Left lung (tissue), 14 donors: Measurements from ENCODE around the gene GALNT16. TPM values are rescaled to one million over a fixed set of nuclear protein-coding genes. Genes with fewer than 3 reads are reported as not detected.
"Not testable (repeated sequence)": the region's sequence is repeated elsewhere in the genome, so short reads cannot be mapped to it uniquely, and the experiment has no call there.

Source experiments
- ATAC-seq: fragments of 200-7000 bp; cut with Tn5 transposase; one replicate; pipeline ENCODE4 v1.9.1; 2020; ENCODE audit warnings: moderate library complexity
- DNase-seq, 4 donors: peaks; one replicate each; pipeline ENCODE4 v3.0.0-alpha.2; 2013 to 2020
- H3K27ac ChIP-seq, 2 donors: fragments of 200-600 bp; sonication (generic) in 1 of 2; one replicate each; pipeline versions ENCODE4 v1.5.0 to v1.8.0; 2020 to 2021
- H3K27me3 ChIP-seq, 2 donors: fragments of 200-600 bp; sonication (generic) in 1 of 2; one replicate each; pipeline versions ENCODE4 v1.5.0 to v1.8.0; 2020 to 2021
- H3K36me3 ChIP-seq, 2 donors: fragments of 200-600 bp; sonication (generic) in 1 of 2; one replicate each; pipeline versions ENCODE4 v1.5.0 to v1.8.0; 2020 to 2021
- H3K4me1 ChIP-seq, 2 donors: fragments of 200-600 bp; one replicate each; pipeline ENCODE4 v1.8.0; 2021
- H3K4me3 ChIP-seq, 2 donors: fragments of 200-600 bp; sonication (generic) in 1 of 2; one replicate each; pipeline versions ENCODE4 v1.5.0 to v1.8.0; 2020 to 2021; ENCODE audit warnings: mild to moderate bottlenecking in 1 of 2
- H3K9me3 ChIP-seq, 2 donors: fragments of 200-600 bp; sonication (generic) in 1 of 2; one replicate each; pipeline versions ENCODE4 v1.5.0 to v1.8.0; 2020 to 2021
- intact Hi-C, 2 donors: fragments of 100-400 bp; cut with DNase I; formaldehyde crosslinking; loops; one replicate each; pipeline versions ENCODE4 v1.11.2 to v1.14.2; 2022
- long read RNA-seq, 12 donors: library from polyadenylated mRNA in 2 of 12; unstranded in 2 of 12; transcript quantifications; one replicate each; pipeline ENCODE4 v2.0.0 and lab custom pipeline, GENCODE V29; 2019 to 2026
- polyA plus RNA-seq, 6 donors: library from polyadenylated mRNA; unstranded; fragments of 120-200 nt; gene quantifications; one replicate each; pipeline ENCODE4 v1.2.1, GENCODE V29; 2013; ENCODE audit not compliant: insufficient read length in 6 of 6
- total RNA-seq, 2 donors: library from RNA; stranded (reverse); fragmentation: NEBNext Ultra II Directional; extraction: Animal tissue kit (Norgen Biotek cat#: 25700); gene quantifications; one replicate each; pipeline ENCODE4 v1.2.1, GENCODE V29; 2021
- TF ChIP-seq, protein P1 (sequence below), 2 donors: fragments of 200-600 bp; sonication (generic) in 1 of 2; IDR thresholded peaks; one replicate each; pipeline versions ENCODE4 v1.5.0 to v1.8.0; 2021; ENCODE audit warnings: antibody characterized with exemption in 2 of 2
- donor health status: DM: no; HTN: yes; CAD: no.
- donor health status: DM: no; HTN: no; CAD: no.

Gene GALNT16
- total RNA-seq (1 to 10 TPM; 2.4 to 3.0 TPM), polyA plus RNA-seq (1 to 10 TPM; 2.8 to 5.0 (median 3.8) TPM)
- long read RNA-seq, donor 1 = 0 reads
- long read RNA-seq, donor 2 = 0 reads
- long read RNA-seq, donor 3, partial matches to known transcripts = 0 of 1 reads
- long read RNA-seq, donor 3, other reads (novel, unspliced or antisense) = 0 of 1 reads
- long read RNA-seq, donor 4, partial matches to known transcripts = 0 of 2 reads
- long read RNA-seq, donor 4, other reads (novel, unspliced or antisense) = 2 of 2 reads
- long read RNA-seq, donor 5, partial matches to known transcripts = 0 of 1 reads
- long read RNA-seq, donor 5, other reads (novel, unspliced or antisense) = 0 of 1 reads
- long read RNA-seq, donor 6, full-length matches to known transcripts = 1 of 1 reads
- long read RNA-seq, donor 6, partial matches to known transcripts = 0 of 1 reads
- long read RNA-seq, donor 6, other reads (novel, unspliced or antisense) = 0 of 1 reads
- long read RNA-seq, donor 7 = 0 reads
- long read RNA-seq, donor 8 = 0 reads
- long read RNA-seq, donor 9 = 0 reads
- long read RNA-seq, donor 10, partial matches to known transcripts = 0 of 1 reads
- long read RNA-seq, donor 10, other reads (novel, unspliced or antisense) = 1 of 1 reads
- long read RNA-seq, donor 11, partial matches to known transcripts = 0 of 2 reads
- long read RNA-seq, donor 11, other reads (novel, unspliced or antisense) = 0 of 2 reads
- long read RNA-seq, donor 12 = 0 reads

DNA sequence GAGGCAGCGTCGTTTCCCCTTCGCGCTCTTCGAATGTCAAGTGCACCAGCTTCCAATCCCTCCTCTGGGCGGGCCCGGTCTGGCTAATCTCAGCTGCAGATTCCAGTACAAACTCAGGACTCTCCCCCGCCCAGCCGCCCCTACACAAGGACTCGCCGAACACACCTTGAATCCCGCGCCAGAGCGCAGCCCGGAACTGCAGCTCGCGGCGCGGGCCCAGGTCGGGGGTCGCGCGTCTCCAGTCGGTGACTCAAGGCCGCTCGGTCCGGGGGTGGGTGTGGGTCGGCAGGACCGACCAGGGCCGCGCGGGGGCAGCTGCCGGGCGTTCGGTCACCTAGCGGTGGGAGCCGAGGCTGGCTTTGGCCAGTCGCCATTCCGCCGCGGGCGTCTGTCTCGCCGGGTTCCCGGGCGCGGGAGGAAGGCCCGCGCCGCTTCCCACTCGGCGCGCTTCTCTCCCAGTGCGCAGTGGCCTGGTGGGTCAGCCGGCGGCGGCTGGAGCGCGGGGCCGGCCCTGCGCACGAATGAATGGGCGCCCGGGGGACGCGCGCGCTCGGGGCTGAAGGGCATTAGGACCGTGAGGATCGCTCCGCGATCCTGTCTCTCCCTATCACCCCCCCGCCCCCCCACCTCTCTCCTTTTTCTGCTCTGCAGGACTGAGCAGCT is at the start of gene GALNT16:
GALNT16 (plus strand) TSS at position 632 of the 663 bp plus-strand sequence. CDS start 133 bp downstream, outside the sequence.
- intact Hi-C loops = no loop called here
- peak in 2 of 4 donors; percentile 48 to 80 for DNase-seq
- H3K27me3 ChIP-seq = peaks cover 33 to 89% of the 10 kb centered on the region in 2 donors

DNA sequence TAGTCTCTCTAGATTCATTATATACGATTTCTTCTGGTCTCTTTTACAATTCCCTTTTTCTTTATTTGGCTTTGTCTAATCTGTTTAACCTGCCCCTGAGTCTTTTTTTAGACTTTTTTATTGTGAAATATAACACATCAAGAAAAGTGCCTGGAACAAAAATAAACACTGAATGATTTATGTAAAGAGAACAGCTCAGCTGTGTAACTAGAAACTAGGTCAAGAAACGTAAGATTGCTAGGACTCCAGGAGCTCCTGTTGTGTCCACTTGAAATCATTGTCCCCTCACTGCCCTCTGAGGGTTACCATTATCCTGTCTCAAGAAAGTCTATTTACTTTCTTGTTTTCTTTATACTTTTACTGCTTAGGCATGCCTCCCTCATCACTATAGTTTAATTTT is 45.6 kb upstream of the GALNT16 start:
- Histone ChIP-seq H3K9me3 (no peaks in the 10 kb centered on the region), H3K27me3 (no peaks in the 10 kb centered on the region), H3K4me3 (no peak overlapping the region), H3K27ac (no peak overlapping the region), H3K4me1 (no peaks in the 10 kb centered on the region), H3K36me3 (peaks cover 0 to 13% of the 10 kb centered on the region in 2 donors)
- DNase-seq (peak in 1 of 4 donors; percentile 28), ATAC-seq (peak; percentile 94)
- intact Hi-C loops = no loop called here
- TF ChIP-seq, protein P1, sequence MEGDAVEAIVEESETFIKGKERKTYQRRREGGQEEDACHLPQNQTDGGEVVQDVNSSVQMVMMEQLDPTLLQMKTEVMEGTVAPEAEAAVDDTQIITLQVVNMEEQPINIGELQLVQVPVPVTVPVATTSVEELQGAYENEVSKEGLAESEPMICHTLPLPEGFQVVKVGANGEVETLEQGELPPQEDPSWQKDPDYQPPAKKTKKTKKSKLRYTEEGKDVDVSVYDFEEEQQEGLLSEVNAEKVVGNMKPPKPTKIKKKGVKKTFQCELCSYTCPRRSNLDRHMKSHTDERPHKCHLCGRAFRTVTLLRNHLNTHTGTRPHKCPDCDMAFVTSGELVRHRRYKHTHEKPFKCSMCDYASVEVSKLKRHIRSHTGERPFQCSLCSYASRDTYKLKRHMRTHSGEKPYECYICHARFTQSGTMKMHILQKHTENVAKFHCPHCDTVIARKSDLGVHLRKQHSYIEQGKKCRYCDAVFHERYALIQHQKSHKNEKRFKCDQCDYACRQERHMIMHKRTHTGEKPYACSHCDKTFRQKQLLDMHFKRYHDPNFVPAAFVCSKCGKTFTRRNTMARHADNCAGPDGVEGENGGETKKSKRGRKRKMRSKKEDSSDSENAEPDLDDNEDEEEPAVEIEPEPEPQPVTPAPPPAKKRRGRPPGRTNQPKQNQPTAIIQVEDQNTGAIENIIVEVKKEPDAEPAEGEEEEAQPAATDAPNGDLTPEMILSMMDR (IDR thresholded peaks at IDR 0.05) = no peak

More for the DNA sequence above, at the start of gene GALNT16:
- peak; percentile 57 for ATAC-seq
- H3K27ac ChIP-seq = no peak within 1 kb of the TSS
- no peaks in the 10 kb centered on the region for H3K9me3 ChIP-seq
- no peaks in the 10 kb centered on the region for H3K36me3 ChIP-seq
- H3K4me1 ChIP-seq = peaks cover 3 to 23% of the 10 kb centered on the region in 2 donors
- TF ChIP-seq, protein P1 (IDR thresholded peaks at IDR 0.05) = no peak
- peak within 1 kb of the TSS; percentile 45 to 47 for H3K4me3 ChIP-seq

DNA sequence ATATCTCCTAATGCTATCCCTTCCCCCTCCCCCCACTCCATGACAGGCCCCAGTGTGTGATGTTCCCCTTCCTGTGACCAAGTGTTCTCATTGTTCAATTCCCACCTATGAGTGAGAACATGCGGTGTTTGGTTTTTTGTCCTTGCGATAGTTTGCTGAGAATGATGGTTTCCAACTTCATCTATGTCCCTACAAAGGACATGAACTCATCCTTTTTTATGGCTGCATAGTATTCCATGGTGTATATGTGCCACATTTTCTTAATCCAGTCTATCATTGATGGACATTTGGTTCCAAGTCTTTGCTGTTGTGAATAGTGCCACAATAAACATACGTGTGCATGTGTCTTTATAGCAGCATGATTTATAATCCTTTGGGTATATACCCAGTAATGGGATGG is 42.3 kb upstream of the GALNT16 start:
- H3K4me3 ChIP-seq, H3K27ac ChIP-seq, H3K4me1 ChIP-seq, H3K9me3 ChIP-seq, DNase-seq, H3K36me3 ChIP-seq, ATAC-seq, intact Hi-C loops, H3K27me3 ChIP-seq: not testable (repeated sequence)

DNA sequence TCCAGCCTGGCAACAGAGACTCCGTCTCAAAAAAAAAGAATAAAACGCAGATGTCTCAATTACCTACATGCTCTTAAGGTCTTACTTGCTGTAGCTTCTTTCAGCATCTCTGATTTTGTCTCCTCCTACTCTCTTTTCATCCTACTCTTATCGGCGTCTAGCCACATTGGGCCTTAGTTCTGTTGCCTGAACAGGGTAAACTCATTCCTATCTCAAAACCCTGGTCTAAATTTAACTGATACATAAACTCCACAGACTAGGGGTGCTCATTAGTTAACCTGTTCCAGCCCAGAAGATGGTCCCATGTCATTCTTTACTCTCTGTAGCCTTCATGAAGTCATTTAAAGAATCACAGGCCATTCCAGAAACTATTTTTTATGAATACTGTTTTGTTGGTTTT is 35.0 kb upstream of the GALNT16 start:
- peaks cover 0 to 12% of the 10 kb centered on the region in 2 donors for H3K36me3 ChIP-seq
- no peak overlapping the region for H3K27ac ChIP-seq
- no peaks in the 10 kb centered on the region for H3K4me1 ChIP-seq
- ATAC-seq = no peak
- no peaks in the 10 kb centered on the region for H3K27me3 ChIP-seq
- no peak for DNase-seq
- H3K4me3 ChIP-seq = no peak overlapping the region
- TF ChIP-seq, protein P1 (IDR thresholded peaks at IDR 0.05) = no peak
- H3K9me3 ChIP-seq = no peaks in the 10 kb centered on the region
- intact Hi-C loops = no loop called here

DNA sequence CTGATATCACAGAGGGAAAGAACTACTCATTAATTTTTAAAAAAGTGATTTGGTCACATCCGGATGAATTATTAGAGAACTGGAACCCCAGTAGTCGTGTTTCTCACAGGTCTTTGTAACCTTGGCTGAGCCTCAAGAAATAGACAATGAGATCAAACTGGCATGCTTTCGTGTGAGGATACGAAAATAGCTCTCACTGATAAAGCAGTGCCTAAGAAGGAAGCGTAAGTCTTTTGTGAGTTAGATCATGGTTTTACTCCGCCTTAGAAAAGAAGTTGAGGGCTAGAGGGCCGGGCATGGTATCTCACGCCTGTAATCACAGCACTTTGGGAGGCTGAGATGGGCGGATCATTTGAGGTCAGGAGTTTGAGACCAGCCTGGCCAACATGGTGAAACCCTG is 33.8 kb upstream of the GALNT16 start:
- H3K36me3 ChIP-seq = peaks cover 0 to 23% of the 10 kb centered on the region in 2 donors
- H3K9me3 ChIP-seq = no peaks in the 10 kb centered on the region
- no peak for ATAC-seq
- intact Hi-C loops = no loop called here
- H3K4me1 ChIP-seq = no peaks in the 10 kb centered on the region
- no peak overlapping the region for H3K4me3 ChIP-seq
- no peaks in the 10 kb centered on the region for H3K27me3 ChIP-seq
- no peak for DNase-seq
- TF ChIP-seq, protein P1 (IDR thresholded peaks at IDR 0.05) = no peak
- H3K27ac ChIP-seq = no peak overlapping the region
